Caco-2 (cell line): ENCODE results near the gene NDUFS3. TPM values are rescaled to one million over a fixed set of nuclear protein-coding genes. Genes with fewer than 3 reads are reported as not detected.
"Not testable (repeated sequence)": the region's sequence is repeated elsewhere in the genome, so short reads cannot be mapped to it uniquely, and the experiment has no call there.

Source experiments
- BruUV-seq: library from RNA; stranded (reverse); fragments of 400-500 nt; replicated peaks from 2 replicates; lab custom pipeline; 2021; lab: Mats Ljungman, UMichigan
- CTCF ChIA-PET: fragments of 300-600 bp; sonication (Branson Sonifier 250); formaldehyde crosslinking; loops from one replicate; lab custom pipeline; 2022; ENCODE audit warnings: antibody characterized with exemption; lab: Charles Lee
- POLR2A ChIA-PET: fragments of 300-600 bp; sonication (Branson Sonifier 250); formaldehyde crosslinking; loops from one replicate; lab custom pipeline; 2022; ENCODE audit warnings: antibody characterized with exemption; lab: Charles Lee
- DNase-seq, 2 experiments: peaks; one replicate each; pipeline versions ENCODE4 v3.0.0 to v3.0.0-alpha.2; 2020 to 2022
- H3K27me3 ChIP-seq: replicated peaks from 2 replicates; pipeline ENCODE4 v1.6.0; 2011; ENCODE audit warnings: low read length; ENCODE audit not compliant: control insufficient read depth, insufficient read depth
- H3K36me3 ChIP-seq: 2 replicates; pipeline ENCODE4 v1.5.1; 2011; ENCODE audit warnings: low read length; ENCODE audit not compliant: control insufficient read depth, insufficient read depth
- H3K4me1 ChIP-seq: fragments of 250-450 bp; sonication (Bioruptor Pico); 2 replicates; pipeline ENCODE4 v1.5.1; 2020; ENCODE audit warnings: mild to moderate bottlenecking
- H3K4me3 ChIP-seq: 2 replicates; pipeline ENCODE4 v1.5.1; 2011; ENCODE audit warnings: low read depth, mild to moderate bottlenecking, control low read depth, low read length
- H3K9me3 ChIP-seq: fragments of 250-450 bp; sonication (Bioruptor Pico); 2 replicates; pipeline ENCODE4 v1.5.1; 2020; ENCODE audit warnings: mild to moderate bottlenecking, moderate library complexity
- H3K27ac Mint-ChIP-seq: one replicate; pipeline ENCODE4 v1.8.0; 2022; ENCODE audit warnings: mixed read lengths; ENCODE audit not compliant: unreplicated experiment
- H3K27me3 Mint-ChIP-seq: one replicate; pipeline ENCODE4 v1.8.0; 2022; ENCODE audit warnings: mixed read lengths; ENCODE audit not compliant: insufficient read depth, unreplicated experiment
- H3K36me3 Mint-ChIP-seq: one replicate; pipeline ENCODE4 v1.8.0; 2022; ENCODE audit warnings: mild to moderate bottlenecking, mixed read lengths; ENCODE audit not compliant: insufficient read depth, unreplicated experiment
- H3K4me1 Mint-ChIP-seq: one replicate; pipeline ENCODE4 v1.8.0; 2022; ENCODE audit warnings: low read depth, mixed read lengths; ENCODE audit not compliant: unreplicated experiment
- H3K4me3 Mint-ChIP-seq: one replicate; pipeline ENCODE4 v1.8.0; 2022; ENCODE audit warnings: mild to moderate bottlenecking, moderate library complexity, mixed read lengths; ENCODE audit not compliant: unreplicated experiment
- H3K9me3 Mint-ChIP-seq: one replicate; pipeline ENCODE4 v1.8.0; 2022; ENCODE audit warnings: mixed read lengths; ENCODE audit not compliant: unreplicated experiment
- intact Hi-C: fragments of 100-400 bp; cut with micrococcal nuclease; formaldehyde crosslinking; loops from one replicate; pipeline ENCODE4 v1.10.0; 2022; ENCODE audit not compliant: unreplicated experiment
- total RNA-seq: library from RNA; stranded (reverse); gene quantifications from 2 replicates; pipeline ENCODE4 v1.2.3, GENCODE V29; 2022
- TF ChIP-seq, protein P1 (sequence below), 2 experiments: fragments of 200-600 bp in 1 of 2; IDR thresholded peaks; 1 replicate in 1 of 2; 2 replicates in 1 of 2; pipeline versions ENCODE4 v1.5.1 to v1.8.0; 2011 to 2022; ENCODE audit warnings: antibody characterized with exemption in 1 of 2, control low read depth in 1 of 2, inconsistent platforms in 1 of 2, low read depth in 1 of 2, low read length in 1 of 2, mild to moderate bottlenecking in 1 of 2, moderate library complexity in 1 of 2; ENCODE audit not compliant: insufficient read depth in 1 of 2, severe bottlenecking in 1 of 2, unreplicated experiment in 1 of 2

The NDUFS3 gene
- total RNA-seq, 1 experiment from 2014 or later: 185 TPM

DNA sequence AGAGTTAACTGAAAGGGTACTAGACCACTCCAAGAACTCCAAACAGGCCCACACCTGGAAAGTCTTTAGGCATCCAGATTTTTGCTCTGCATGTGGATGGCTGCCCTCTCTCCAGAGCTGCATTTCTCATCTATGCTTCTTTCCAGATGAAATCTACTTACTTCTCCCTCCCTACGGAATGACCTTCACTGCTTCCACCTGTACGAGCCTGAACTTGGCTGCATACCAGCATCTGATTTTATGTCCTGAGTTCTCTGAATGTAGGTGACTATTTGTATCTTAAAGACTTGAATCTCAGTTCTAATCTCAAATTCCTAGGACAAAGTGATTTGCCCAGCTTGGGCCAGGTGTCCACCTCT is 39.2 kb upstream of the NDUFS3 start:
- H3K4me1 Mint-ChIP-seq: peaks cover 11% of the 10 kb centered on the region
- no peaks in the 10 kb centered on the region; the same call in 1 of the 2 replicates for H3K4me1 ChIP-seq
- no peaks in the 10 kb centered on the region for H3K9me3 Mint-ChIP-seq
- TF ChIP-seq, protein P1, sequence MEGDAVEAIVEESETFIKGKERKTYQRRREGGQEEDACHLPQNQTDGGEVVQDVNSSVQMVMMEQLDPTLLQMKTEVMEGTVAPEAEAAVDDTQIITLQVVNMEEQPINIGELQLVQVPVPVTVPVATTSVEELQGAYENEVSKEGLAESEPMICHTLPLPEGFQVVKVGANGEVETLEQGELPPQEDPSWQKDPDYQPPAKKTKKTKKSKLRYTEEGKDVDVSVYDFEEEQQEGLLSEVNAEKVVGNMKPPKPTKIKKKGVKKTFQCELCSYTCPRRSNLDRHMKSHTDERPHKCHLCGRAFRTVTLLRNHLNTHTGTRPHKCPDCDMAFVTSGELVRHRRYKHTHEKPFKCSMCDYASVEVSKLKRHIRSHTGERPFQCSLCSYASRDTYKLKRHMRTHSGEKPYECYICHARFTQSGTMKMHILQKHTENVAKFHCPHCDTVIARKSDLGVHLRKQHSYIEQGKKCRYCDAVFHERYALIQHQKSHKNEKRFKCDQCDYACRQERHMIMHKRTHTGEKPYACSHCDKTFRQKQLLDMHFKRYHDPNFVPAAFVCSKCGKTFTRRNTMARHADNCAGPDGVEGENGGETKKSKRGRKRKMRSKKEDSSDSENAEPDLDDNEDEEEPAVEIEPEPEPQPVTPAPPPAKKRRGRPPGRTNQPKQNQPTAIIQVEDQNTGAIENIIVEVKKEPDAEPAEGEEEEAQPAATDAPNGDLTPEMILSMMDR (IDR thresholded peaks at IDR 0.05; ENCODE audit: insufficient read depth in 1 of 2, low read depth in 1 of 2, low read length in 1 of 2, severe bottlenecking in 1 of 2, unreplicated experiment in 1 of 2): no peak
- H3K36me3 ChIP-seq: no peaks in the 10 kb centered on the region
- ChIA-PET POLR2A (interaction anchor here (0.5 kb wide), 1 partner anchor 12 kb away, joined by 5 read pairs; no protein-coding TSS in a partner anchor), CTCF (no interaction called here)
- no peak for DNase-seq
- no peak overlapping the region for H3K27ac Mint-ChIP-seq
- H3K4me3 Mint-ChIP-seq: no peak overlapping the region
- H3K27me3 ChIP-seq: no peaks in the 10 kb centered on the region
- BruUV-seq: no TSS peak
- intact Hi-C loops: no loop called here
- H3K9me3 ChIP-seq: no peaks in the 10 kb centered on the region
- H3K36me3 Mint-ChIP-seq: peaks cover 20% of the 10 kb centered on the region
- H3K4me3 ChIP-seq: no peak overlapping the region
- no peaks in the 10 kb centered on the region for H3K27me3 Mint-ChIP-seq

- ChIA-PET CTCF (no interaction called here), POLR2A (no interaction called here)
- H3K4me1 ChIP-seq: no peaks in the 10 kb centered on the region; the same call in 1 of the 2 replicates
- no peak overlapping the region for H3K4me3 ChIP-seq
- H3K9me3 ChIP-seq: no peaks in the 10 kb centered on the region
- DNase-seq: no peak
- H3K36me3 ChIP-seq: no peaks in the 10 kb centered on the region
- intact Hi-C loops: no loop called here
- Mint-ChIP-seq H3K4me3 (no peak overlapping the region), H3K27ac (peak overlapping the region; percentile 12), H3K27me3 (no peaks in the 10 kb centered on the region), H3K36me3 (peaks cover 13% of the 10 kb centered on the region), H3K4me1 (peaks cover 11% of the 10 kb centered on the region), H3K9me3 (no peaks in the 10 kb centered on the region)
- H3K27me3 ChIP-seq: no peaks in the 10 kb centered on the region
- TF ChIP-seq, protein P1 (IDR thresholded peaks at IDR 0.05; ENCODE audit: insufficient read depth in 1 of 2, low read depth in 1 of 2, low read length in 1 of 2, severe bottlenecking in 1 of 2, unreplicated experiment in 1 of 2): no peak
- BruUV-seq: no TSS peak
These were observed 37.8 kb upstream of the NDUFS3 start for GRCh38 chr11:47541070-47541469.

DNA sequence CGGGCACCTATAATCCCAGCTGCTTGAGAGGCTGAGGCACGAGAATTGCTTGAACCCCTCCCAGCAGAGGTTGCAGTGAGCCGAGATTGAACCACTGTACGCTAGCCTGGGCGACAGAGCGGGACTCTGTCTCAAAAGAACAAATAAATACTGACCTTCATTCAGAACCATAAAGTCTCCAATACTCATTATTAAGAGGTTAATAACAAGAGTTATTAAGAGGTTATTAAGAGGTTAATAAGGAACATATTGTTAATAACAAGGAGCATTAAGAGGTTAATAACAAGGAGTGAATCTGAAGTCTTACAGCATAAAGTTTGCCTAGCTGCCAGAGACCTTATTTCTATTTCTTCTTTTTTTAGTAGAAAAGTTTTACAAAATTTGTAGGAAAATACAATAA is 33.6 kb upstream of the NDUFS3 start:
- no peaks in the 10 kb centered on the region for H3K27me3 ChIP-seq
- Mint-ChIP-seq H3K36me3 (peaks cover 39% of the 10 kb centered on the region), H3K4me3 (no peak overlapping the region), H3K4me1 (peaks cover 6% of the 10 kb centered on the region), H3K27ac (no peak overlapping the region), H3K27me3 (no peaks in the 10 kb centered on the region), H3K9me3 (no peaks in the 10 kb centered on the region)
- intact Hi-C loops: no loop called here
- H3K4me3 ChIP-seq: no peak overlapping the region
- CTCF ChIA-PET: no interaction called here
- no peaks in the 10 kb centered on the region; the same call in 1 of the 2 replicates for H3K4me1 ChIP-seq
- BruUV-seq: no TSS peak
- H3K9me3 ChIP-seq: no peaks in the 10 kb centered on the region
- no peaks in the 10 kb centered on the region for H3K36me3 ChIP-seq
- POLR2A ChIA-PET: no interaction called here
- TF ChIP-seq, protein P1 (IDR thresholded peaks at IDR 0.05; ENCODE audit: insufficient read depth in 1 of 2, low read depth in 1 of 2, low read length in 1 of 2, severe bottlenecking in 1 of 2, unreplicated experiment in 1 of 2): no peak
- no peak for DNase-seq

DNA sequence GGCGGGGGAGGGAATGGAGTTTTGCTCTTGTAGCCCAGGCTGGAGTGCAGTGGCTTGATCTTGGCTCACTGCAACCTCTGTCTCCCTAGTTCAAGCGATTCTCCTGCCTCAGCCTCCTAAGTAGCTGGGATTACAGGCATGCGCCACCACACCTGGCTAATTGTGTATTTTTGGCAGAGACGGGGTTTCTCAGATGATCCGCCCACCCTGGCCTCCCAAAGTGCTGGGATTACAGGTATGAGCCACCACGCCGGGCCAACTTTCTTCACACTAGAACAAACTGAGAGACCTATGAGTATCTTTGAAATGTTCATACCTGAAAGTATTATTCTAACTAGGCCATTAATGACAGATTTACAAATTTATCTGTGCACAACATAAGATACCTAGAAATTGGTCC is 32.6 kb upstream of the NDUFS3 start:
- intact Hi-C loops, H3K27ac Mint-ChIP-seq, H3K4me1 ChIP-seq, H3K4me3 Mint-ChIP-seq, DNase-seq, H3K9me3 ChIP-seq, H3K9me3 Mint-ChIP-seq, H3K27me3 ChIP-seq, H3K4me1 Mint-ChIP-seq, CTCF ChIA-PET, POLR2A ChIA-PET, H3K27me3 Mint-ChIP-seq, H3K4me3 ChIP-seq, H3K36me3 ChIP-seq, BruUV-seq: not testable (repeated sequence)
- peaks cover 41% of the 10 kb centered on the region for H3K36me3 Mint-ChIP-seq
